H1 (cell line): ENCODE results near the gene SCP2.

Experiments used
- BACH1 ChIP-seq: IDR thresholded peaks from 2 replicates; pipeline ENCODE4 v1.6.1; 2012; ENCODE audit warnings: low read length, improper control_type of control experiment
- CREB1 ChIP-seq: IDR thresholded peaks from 2 replicates; pipeline ENCODE4 v1.6.1; 2012; ENCODE audit warnings: inconsistent platforms
- JUND ChIP-seq: IDR thresholded peaks from 2 replicates; pipeline ENCODE4 v1.6.1; 2011; ENCODE audit warnings: mild to moderate bottlenecking, improper control_type of control experiment, low read length
- MAX ChIP-seq: IDR thresholded peaks from 2 replicates; pipeline ENCODE4 v1.6.1; 2012; ENCODE audit warnings: inconsistent platforms
- NRF1 ChIP-seq: IDR thresholded peaks from 2 replicates; pipeline ENCODE4 v1.6.1; 2011; ENCODE audit warnings: mild to moderate bottlenecking, low read depth, low read length, improper control_type of control experiment
- POLR2A ChIP-seq, 2 experiments: IDR thresholded peaks; 1 replicate in 1 of 2; 2 replicates in 1 of 2; pipeline ENCODE4 v1.6.1; 2011; ENCODE audit warnings: low read depth in 2 of 2, low read length in 2 of 2, mild to moderate bottlenecking in 2 of 2; ENCODE audit errors: control extremely low read depth in 1 of 2
- RAD21 ChIP-seq, 2 experiments: IDR thresholded peaks in 1 of 2; conservative IDR thresholded peaks in 1 of 2; 2 replicates each; pipeline ENCODE4 v1.6.1; 2011; ENCODE audit warnings: low read depth in 2 of 2, low read length in 2 of 2, improper control_type of control experiment in 1 of 2, inconsistent platforms in 1 of 2, mild to moderate bottlenecking in 1 of 2, moderate library complexity in 1 of 2
- RFX5 ChIP-seq: IDR thresholded peaks from 2 replicates; pipeline ENCODE4 v1.6.1; 2011; ENCODE audit warnings: low read depth, low read length, improper control_type of control experiment, borderline replicate concordance
- RNF2 ChIP-seq: fragments of 200-900, 300-1000 bp; sonication (generic); IDR thresholded peaks from 2 replicates; pipeline ENCODE4 v1.7.1; 2016; ENCODE audit warnings: borderline replicate concordance, low read depth, mild to moderate bottlenecking, antibody characterized with exemption, low read length; ENCODE audit not compliant: poor library complexity, severe bottlenecking; ENCODE audit errors: missing control alignments
- SIX5 ChIP-seq: IDR thresholded peaks from 2 replicates; pipeline ENCODE4 v1.6.1; 2011; ENCODE audit warnings: mild to moderate bottlenecking, low read depth, low read length
- TAF1 ChIP-seq: IDR thresholded peaks from 2 replicates; pipeline ENCODE4 v1.6.1; 2011; ENCODE audit warnings: mild to moderate bottlenecking, low read depth, low read length
- YY1 ChIP-seq: IDR thresholded peaks from 2 replicates; pipeline ENCODE4 v1.6.1; 2011; ENCODE audit warnings: low read depth, mild to moderate bottlenecking, low read length
- TF ChIP-seq, protein P1 (sequence below), 3 experiments: IDR thresholded peaks; 1 replicate in 2 of 3; 2 replicates in 1 of 3; pipeline versions ENCODE4 v1.5.1 to v1.6.1; 2011; ENCODE audit warnings: low read length in 3 of 3, mild to moderate bottlenecking in 3 of 3, inconsistent platforms in 2 of 3, low read depth in 1 of 3, moderate library complexity in 1 of 3; ENCODE audit not compliant: insufficient read depth in 1 of 3; ENCODE audit errors: control extremely low read depth in 1 of 3
- TF ChIP-seq, protein P2 (sequence below): IDR thresholded peaks from 2 replicates; pipeline ENCODE4 v1.6.1; 2011; ENCODE audit warnings: low read length, improper control_type of control experiment

DNA sequence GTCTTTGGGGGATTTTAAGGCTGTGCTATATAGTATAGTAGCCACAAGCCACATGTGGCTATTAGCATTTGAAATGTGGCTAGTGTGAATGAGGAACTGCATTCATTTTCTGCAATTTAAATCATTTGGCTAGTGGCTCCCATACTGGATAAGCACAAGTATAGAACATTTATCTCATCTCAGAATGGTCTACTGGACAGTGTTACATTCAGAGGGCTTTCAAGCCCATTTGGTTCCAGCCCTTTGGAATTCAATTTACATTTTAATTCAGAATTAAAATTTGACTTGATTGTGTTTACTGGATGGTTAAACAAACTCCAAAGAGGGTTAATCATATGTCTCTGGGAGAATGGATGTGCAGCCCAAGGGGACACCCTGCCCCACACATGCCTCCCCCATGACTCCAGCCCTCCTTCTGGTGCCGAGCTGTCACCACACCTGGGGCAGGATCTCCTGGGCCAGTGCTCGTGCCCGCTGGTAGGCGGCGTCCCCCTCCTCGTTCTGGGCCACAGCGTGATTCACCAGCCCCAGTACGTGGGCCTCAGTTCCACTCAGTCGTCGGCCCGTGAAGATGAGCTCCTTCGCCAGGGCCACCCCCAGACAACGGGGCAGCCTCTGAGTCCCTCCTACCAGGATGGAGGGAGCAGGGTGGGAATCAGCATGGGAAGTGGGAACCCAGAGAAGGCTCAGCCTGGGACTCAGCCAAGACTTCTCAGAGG lies 22.7 kb upstream of the SCP2 start:
- TF ChIP-seq BACH1 (no peak), JUND (no peak), CREB1 (no peak), TAF1 (no peak), RFX5 (no peak), RAD21 (IDR thresholded peaks at IDR 0.05 in 1 of 2, conservative IDR thresholded peaks at IDR 0.05 in 1 of 2; ENCODE audit: low read depth in 2 of 2, low read length in 2 of 2) (no peak), NRF1 (no peak), RNF2 (no peak), POLR2A (IDR thresholded peaks at IDR 0.05; ENCODE audit: control extremely low read depth in 1 of 2, low read depth in 2 of 2, low read length in 2 of 2) (no peak), SIX5 (no peak), YY1 (no peak), MAX (no peak)
- TF ChIP-seq, protein P1, sequence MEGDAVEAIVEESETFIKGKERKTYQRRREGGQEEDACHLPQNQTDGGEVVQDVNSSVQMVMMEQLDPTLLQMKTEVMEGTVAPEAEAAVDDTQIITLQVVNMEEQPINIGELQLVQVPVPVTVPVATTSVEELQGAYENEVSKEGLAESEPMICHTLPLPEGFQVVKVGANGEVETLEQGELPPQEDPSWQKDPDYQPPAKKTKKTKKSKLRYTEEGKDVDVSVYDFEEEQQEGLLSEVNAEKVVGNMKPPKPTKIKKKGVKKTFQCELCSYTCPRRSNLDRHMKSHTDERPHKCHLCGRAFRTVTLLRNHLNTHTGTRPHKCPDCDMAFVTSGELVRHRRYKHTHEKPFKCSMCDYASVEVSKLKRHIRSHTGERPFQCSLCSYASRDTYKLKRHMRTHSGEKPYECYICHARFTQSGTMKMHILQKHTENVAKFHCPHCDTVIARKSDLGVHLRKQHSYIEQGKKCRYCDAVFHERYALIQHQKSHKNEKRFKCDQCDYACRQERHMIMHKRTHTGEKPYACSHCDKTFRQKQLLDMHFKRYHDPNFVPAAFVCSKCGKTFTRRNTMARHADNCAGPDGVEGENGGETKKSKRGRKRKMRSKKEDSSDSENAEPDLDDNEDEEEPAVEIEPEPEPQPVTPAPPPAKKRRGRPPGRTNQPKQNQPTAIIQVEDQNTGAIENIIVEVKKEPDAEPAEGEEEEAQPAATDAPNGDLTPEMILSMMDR (IDR thresholded peaks at IDR 0.05; ENCODE audit: control extremely low read depth in 1 of 3, insufficient read depth in 1 of 3, low read depth in 1 of 3, low read length in 3 of 3), result no peak
- TF ChIP-seq, protein P2, sequence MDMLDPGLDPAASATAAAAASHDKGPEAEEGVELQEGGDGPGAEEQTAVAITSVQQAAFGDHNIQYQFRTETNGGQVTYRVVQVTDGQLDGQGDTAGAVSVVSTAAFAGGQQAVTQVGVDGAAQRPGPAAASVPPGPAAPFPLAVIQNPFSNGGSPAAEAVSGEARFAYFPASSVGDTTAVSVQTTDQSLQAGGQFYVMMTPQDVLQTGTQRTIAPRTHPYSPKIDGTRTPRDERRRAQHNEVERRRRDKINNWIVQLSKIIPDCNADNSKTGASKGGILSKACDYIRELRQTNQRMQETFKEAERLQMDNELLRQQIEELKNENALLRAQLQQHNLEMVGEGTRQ, result no peak
